Measurements from ENCODE around the gene SPIN1. TPM values are rescaled to one million over a fixed set of nuclear protein-coding genes. Genes with fewer than 3 reads are reported as not detected.
A peak's percentile ranks its signal among the peaks of the same experiment; 100 is the strongest.

Gene SPIN1
- total and polyA plus RNA-seq, 2 experiments from 2014 or later = 58.4 to 95.3 TPM

DNA sequence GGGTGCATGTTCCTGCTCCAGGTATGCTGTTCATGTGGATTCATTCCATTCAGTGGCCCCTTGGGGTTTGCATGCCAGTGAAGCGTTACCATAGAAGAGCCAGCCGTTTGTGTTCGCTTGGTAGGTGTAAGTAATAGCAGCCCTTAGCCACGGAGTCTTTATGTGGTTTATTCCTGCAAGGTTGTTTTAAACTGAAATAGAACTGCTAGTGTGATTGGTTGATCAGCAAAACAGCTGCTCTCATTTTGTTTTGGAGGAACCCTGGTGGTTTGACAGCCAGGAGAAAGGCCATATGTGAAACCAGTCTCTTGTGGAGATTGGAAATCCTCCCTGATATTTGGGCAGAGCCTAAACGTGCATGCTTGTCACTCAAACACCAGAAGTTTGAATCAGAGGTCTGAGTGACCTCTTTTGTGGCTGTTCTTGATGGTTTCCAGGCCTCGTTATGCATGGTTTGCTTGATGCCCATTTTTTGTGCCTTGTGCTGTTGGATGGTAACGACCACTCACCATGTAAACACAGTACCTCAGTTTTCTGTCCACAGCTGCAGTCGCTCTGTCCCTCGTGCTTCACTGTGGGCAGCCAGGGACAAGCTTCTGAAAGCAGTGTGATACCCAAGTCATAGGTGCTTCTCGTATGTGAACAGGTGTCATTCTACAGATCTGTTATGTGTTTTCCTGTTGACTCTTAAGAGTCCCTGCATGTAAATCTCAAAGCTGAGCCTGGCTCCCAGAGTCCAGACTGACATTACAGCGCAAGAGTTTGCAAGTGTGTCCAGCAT, 88.4 kb downstream of the SPIN1 start:
- Histone ChIP-seq H4K20me1 (ENCODE audit: insufficient read depth) (no peaks in the 10 kb centered on the region), H3K4me3 (peak overlapping the region; percentile 17; the same call in 1 of the 2 replicates), H3K9me2 (ENCODE audit: insufficient read depth) (no peaks in the 10 kb centered on the region), H3K27me3 (replicated peaks; ENCODE audit: insufficient read depth) (no peaks in the 10 kb centered on the region), H3K9ac (no peak overlapping the region), H3K79me2 (ENCODE audit: insufficient read depth) (peaks cover 37% of the 10 kb centered on the region), H2AFZ (no peak overlapping the region), H3K36me3 (ENCODE audit: low read depth) (no peaks in the 10 kb centered on the region; the same call in 1 of the 2 replicates), H3K9me3 (ENCODE audit: low read depth) (no peaks in the 10 kb centered on the region), H3K4me1 (ENCODE audit: insufficient read depth) (peaks cover 51% of the 10 kb centered on the region), H3F3A (ENCODE audit: insufficient read depth) (peaks cover 32% of the 10 kb centered on the region), H3K27ac (peak overlapping the region; percentile 66), H3K4me2 (ENCODE audit: unreplicated experiment) (peak overlapping the region; percentile 69)
- DNase-seq = peak; percentile 13
- in situ Hi-C loops (cut with MboI) = no loop called here
- WGBS, 2 experiments (ENCODE audit: low coverage in 1 of 2, low lambda C conversion rate in 2 of 2, missing lambda C conversion rate in 2 of 2) = 80 to 85% methylated on average over 11 of the region's 11 CpGs
- TF ChIP-seq EZH2phosphoT487 (IDR thresholded peaks at IDR 0.05; ENCODE audit: insufficient read depth, low read depth) (no peak), EZH2 (IDR thresholded peaks at IDR 0.05; ENCODE audit: insufficient read depth, poor library complexity, severe bottlenecking) (no peak)

DNA sequence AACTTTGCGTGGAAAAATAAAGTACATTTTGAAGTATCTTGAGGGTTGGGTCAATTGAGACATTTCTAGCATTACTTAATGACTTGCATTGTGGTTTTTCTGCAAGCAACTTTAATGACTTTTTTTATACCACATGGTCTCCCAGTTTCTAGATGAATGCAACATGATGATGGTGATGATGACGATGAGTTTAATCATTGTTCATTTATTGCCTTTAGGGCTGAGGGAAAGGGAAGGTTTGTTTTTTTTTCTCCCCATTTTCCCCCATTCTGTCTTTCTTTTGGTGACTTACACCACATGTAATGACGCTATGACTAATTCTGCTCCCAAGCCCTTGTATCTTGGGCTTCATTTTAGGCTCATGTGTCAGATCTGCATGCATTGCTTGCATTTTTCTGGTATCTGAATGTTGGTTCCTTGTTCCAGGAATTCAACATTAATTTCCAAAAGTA, 89.1 kb downstream of the SPIN1 start:
- no peak overlapping the region for H3K9ac ChIP-seq
- no peaks in the 10 kb centered on the region for H4K20me1 ChIP-seq (ENCODE audit: insufficient read depth)
- peak overlapping the region; percentile 17 for H3K4me3 ChIP-seq
- H3K4me2 ChIP-seq (ENCODE audit: unreplicated experiment) = peak overlapping the region; percentile 69
- peaks cover 32% of the 10 kb centered on the region for H3F3A ChIP-seq (ENCODE audit: insufficient read depth)
- peak overlapping the region; percentile 66 for H3K27ac ChIP-seq
- no peaks in the 10 kb centered on the region; the same call in 1 of the 2 replicates for H3K36me3 ChIP-seq (ENCODE audit: low read depth)
- no peaks in the 10 kb centered on the region for H3K27me3 ChIP-seq (replicated peaks; ENCODE audit: insufficient read depth)
- H3K79me2 ChIP-seq (ENCODE audit: insufficient read depth) = peaks cover 30% of the 10 kb centered on the region
- DNase-seq = peak; percentile 95
- peaks cover 51% of the 10 kb centered on the region for H3K4me1 ChIP-seq (ENCODE audit: insufficient read depth)
- no peaks in the 10 kb centered on the region for H3K9me3 ChIP-seq (ENCODE audit: low read depth)
- TF ChIP-seq EZH2 (IDR thresholded peaks at IDR 0.05; ENCODE audit: insufficient read depth, poor library complexity, severe bottlenecking) (no peak), EZH2phosphoT487 (IDR thresholded peaks at IDR 0.05; ENCODE audit: insufficient read depth, low read depth) (0 out of 2 replicates have a peak, but pooled peaks have one; percentile 59)
- no peaks in the 10 kb centered on the region for H3K9me2 ChIP-seq (ENCODE audit: insufficient read depth)
- no peak overlapping the region for H2AFZ ChIP-seq
- in situ Hi-C loops (cut with MboI) = no loop called here
- WGBS, 2 experiments (ENCODE audit: low coverage in 1 of 2, low lambda C conversion rate in 2 of 2, missing lambda C conversion rate in 2 of 2) = 0% methylated on average over 3 of the region's 3 CpGs

DNA sequence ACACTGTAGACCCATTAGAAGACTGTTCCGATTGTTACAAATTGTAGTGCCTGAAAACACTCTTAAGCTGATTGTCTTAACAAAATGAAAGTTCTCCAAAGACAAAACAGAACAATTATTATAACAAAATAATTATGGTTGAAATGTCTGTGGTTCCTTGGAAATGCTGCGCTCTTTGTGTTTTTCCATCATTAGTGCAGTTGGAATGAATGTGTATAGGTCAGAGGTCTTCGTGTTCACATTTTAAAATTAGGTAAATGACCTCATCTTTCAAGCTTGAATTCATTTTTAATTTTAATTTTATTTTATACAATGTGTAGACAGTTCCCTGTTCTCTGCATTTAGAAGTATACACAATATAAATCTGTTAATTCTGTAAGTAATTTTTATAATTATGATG, 90.0 kb downstream of the SPIN1 start:
- H3K9ac ChIP-seq = no peak overlapping the region
- H3F3A ChIP-seq (ENCODE audit: insufficient read depth) = peaks cover 32% of the 10 kb centered on the region
- 70 to 74% methylated on average over 3 of the region's 3 CpGs for WGBS, 2 experiments (ENCODE audit: low coverage in 1 of 2, low lambda C conversion rate in 2 of 2, missing lambda C conversion rate in 2 of 2)
- peaks cover 51% of the 10 kb centered on the region for H3K4me1 ChIP-seq (ENCODE audit: insufficient read depth)
- no peak for TF ChIP-seq EZH2 (IDR thresholded peaks at IDR 0.05; ENCODE audit: insufficient read depth, poor library complexity, severe bottlenecking)
- no peak for TF ChIP-seq EZH2phosphoT487 (IDR thresholded peaks at IDR 0.05; ENCODE audit: insufficient read depth, low read depth)
- peak overlapping the region; percentile 66 for H3K27ac ChIP-seq
- no peaks in the 10 kb centered on the region for H3K9me3 ChIP-seq (ENCODE audit: low read depth)
- DNase-seq = no peak
- peaks cover 24% of the 10 kb centered on the region for H3K79me2 ChIP-seq (ENCODE audit: insufficient read depth)
- no peak overlapping the region for H2AFZ ChIP-seq
- H4K20me1 ChIP-seq (ENCODE audit: insufficient read depth) = no peaks in the 10 kb centered on the region
- in situ Hi-C loops (cut with MboI) = no loop called here
- no peaks in the 10 kb centered on the region; the same call in 1 of the 2 replicates for H3K36me3 ChIP-seq (ENCODE audit: low read depth)
- peak overlapping the region; percentile 43 for H3K4me2 ChIP-seq (ENCODE audit: unreplicated experiment)
- peak overlapping the region; percentile 6; the same call in 1 of the 2 replicates for H3K4me3 ChIP-seq
- no peaks in the 10 kb centered on the region for H3K9me2 ChIP-seq (ENCODE audit: insufficient read depth)
- no peaks in the 10 kb centered on the region for H3K27me3 ChIP-seq (replicated peaks; ENCODE audit: insufficient read depth)

DNA sequence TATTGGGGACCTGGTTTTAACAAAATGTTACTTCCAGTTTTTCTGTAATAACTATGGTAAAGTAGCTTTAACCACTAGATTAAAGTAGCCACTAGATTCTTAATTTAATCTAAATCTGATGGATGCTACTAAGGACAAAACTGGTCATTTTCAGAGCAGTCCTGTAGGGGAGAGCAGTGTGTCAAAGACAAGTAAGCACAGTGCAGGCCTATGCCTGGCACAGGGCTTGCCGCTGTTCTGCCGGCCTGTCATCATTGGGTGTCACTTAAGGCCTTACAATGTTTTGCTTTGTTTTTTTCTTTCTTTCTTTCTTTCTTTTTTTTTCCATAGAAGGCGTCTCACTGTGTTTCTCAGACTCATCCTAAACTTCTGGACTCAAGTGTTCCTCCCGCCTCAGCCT, 93.7 kb downstream of the SPIN1 start:
- H3K79me2 ChIP-seq (ENCODE audit: insufficient read depth) = peaks cover 21% of the 10 kb centered on the region
- H2AFZ ChIP-seq = no peak overlapping the region
- TF ChIP-seq EZH2phosphoT487 (IDR thresholded peaks at IDR 0.05; ENCODE audit: insufficient read depth, low read depth) (no peak), EZH2 (IDR thresholded peaks at IDR 0.05; ENCODE audit: insufficient read depth, poor library complexity, severe bottlenecking) (no peak)
- in situ Hi-C loops (cut with MboI) = no loop called here
- 0 out of 2 replicates have a peak, but pooled peaks cover 13% of the 10 kb centered on the region for H3K36me3 ChIP-seq (ENCODE audit: low read depth)
- H3K9me2 ChIP-seq (ENCODE audit: insufficient read depth) = no peaks in the 10 kb centered on the region
- WGBS, 2 experiments (ENCODE audit: low coverage in 1 of 2, low lambda C conversion rate in 2 of 2, missing lambda C conversion rate in 2 of 2) = 89 to 90% methylated on average over 4 of the region's 4 CpGs
- no peaks in the 10 kb centered on the region for H4K20me1 ChIP-seq (ENCODE audit: insufficient read depth)
- no peak overlapping the region for H3K4me3 ChIP-seq
- no peak overlapping the region for H3K4me2 ChIP-seq (ENCODE audit: unreplicated experiment)
- H3F3A ChIP-seq (ENCODE audit: insufficient read depth) = peaks cover 25% of the 10 kb centered on the region
- no peak overlapping the region for H3K27ac ChIP-seq
- H3K4me1 ChIP-seq (ENCODE audit: insufficient read depth) = peaks cover 27% of the 10 kb centered on the region
- H3K9ac ChIP-seq = no peak overlapping the region
- H3K27me3 ChIP-seq (replicated peaks; ENCODE audit: insufficient read depth) = no peaks in the 10 kb centered on the region
- H3K9me3 ChIP-seq (ENCODE audit: low read depth) = no peaks in the 10 kb centered on the region
- DNase-seq = no peak

Measured in GM23248 (cell line).